Mammary epithelial cell (primary cell): ENCODE measurements around the gene TCF4.

Experiments used
- EZH2 ChIP-seq: IDR thresholded peaks from 2 replicates; pipeline ENCODE4 v1.6.1; 2012; ENCODE audit warnings: low read length, inconsistent platforms, borderline replicate concordance
- TF ChIP-seq, protein P1 (sequence below), 2 donors: IDR thresholded peaks in 1 of 2; conservative IDR thresholded peaks in 1 of 2; 2 replicates each; pipeline ENCODE4 v1.5.1; 2011 to 2012; ENCODE audit warnings: inconsistent platforms in 2 of 2, low read length in 2 of 2, mild to moderate bottlenecking in 2 of 2, control low read depth in 1 of 2, low read depth in 1 of 2; ENCODE audit not compliant: insufficient read depth in 1 of 2; ENCODE audit errors: extremely low read depth in 1 of 2

DNA sequence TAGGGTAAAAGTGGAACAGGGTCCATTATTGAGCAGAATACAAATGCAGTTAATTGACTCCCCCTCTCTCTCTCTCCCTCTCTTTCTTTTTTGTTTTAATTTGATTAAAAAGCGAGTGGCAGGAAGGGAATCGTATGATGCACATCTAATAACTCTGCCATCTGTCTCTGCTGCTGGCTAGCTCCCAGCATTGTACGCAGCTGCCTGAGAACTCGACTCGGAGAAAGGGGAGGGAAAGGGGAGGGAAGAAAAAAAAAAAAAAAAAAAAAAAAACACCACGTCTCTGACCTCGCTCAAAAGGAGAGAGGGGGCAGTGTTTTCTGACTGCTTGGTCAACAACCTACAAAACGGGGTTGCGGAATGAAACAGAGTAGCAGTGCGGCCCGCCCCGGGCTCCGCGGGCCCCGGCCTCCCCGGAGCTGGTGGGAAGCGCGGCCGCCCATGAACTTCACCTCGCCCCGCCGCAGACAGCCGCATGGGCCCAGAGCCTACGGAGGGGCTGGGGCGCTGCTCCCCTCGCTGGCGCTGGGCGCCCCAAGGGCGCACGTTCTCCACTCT is 265.7 kb downstream of the TCF4 start:
- TF ChIP-seq, protein P1, sequence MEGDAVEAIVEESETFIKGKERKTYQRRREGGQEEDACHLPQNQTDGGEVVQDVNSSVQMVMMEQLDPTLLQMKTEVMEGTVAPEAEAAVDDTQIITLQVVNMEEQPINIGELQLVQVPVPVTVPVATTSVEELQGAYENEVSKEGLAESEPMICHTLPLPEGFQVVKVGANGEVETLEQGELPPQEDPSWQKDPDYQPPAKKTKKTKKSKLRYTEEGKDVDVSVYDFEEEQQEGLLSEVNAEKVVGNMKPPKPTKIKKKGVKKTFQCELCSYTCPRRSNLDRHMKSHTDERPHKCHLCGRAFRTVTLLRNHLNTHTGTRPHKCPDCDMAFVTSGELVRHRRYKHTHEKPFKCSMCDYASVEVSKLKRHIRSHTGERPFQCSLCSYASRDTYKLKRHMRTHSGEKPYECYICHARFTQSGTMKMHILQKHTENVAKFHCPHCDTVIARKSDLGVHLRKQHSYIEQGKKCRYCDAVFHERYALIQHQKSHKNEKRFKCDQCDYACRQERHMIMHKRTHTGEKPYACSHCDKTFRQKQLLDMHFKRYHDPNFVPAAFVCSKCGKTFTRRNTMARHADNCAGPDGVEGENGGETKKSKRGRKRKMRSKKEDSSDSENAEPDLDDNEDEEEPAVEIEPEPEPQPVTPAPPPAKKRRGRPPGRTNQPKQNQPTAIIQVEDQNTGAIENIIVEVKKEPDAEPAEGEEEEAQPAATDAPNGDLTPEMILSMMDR (conservative IDR thresholded peaks at IDR 0.05 in 1 of 2, IDR thresholded peaks at IDR 0.05 in 1 of 2; ENCODE audit: extremely low read depth in 1 of 2, insufficient read depth in 1 of 2, low read depth in 1 of 2, low read length in 2 of 2) = no peak
- TF ChIP-seq EZH2 = no peak
